Activated T-cell treated with anti-CD3 and anti-CD28 coated beads for 48 hours (primary cell): ENCODE data around the gene CCDC107.

Experiments used
- DNase-seq: peaks from one replicate; pipeline ENCODE4 v3.0.0-alpha.2; 2020; ENCODE audit warnings: low read depth

CCDC107 gene

DNA sequence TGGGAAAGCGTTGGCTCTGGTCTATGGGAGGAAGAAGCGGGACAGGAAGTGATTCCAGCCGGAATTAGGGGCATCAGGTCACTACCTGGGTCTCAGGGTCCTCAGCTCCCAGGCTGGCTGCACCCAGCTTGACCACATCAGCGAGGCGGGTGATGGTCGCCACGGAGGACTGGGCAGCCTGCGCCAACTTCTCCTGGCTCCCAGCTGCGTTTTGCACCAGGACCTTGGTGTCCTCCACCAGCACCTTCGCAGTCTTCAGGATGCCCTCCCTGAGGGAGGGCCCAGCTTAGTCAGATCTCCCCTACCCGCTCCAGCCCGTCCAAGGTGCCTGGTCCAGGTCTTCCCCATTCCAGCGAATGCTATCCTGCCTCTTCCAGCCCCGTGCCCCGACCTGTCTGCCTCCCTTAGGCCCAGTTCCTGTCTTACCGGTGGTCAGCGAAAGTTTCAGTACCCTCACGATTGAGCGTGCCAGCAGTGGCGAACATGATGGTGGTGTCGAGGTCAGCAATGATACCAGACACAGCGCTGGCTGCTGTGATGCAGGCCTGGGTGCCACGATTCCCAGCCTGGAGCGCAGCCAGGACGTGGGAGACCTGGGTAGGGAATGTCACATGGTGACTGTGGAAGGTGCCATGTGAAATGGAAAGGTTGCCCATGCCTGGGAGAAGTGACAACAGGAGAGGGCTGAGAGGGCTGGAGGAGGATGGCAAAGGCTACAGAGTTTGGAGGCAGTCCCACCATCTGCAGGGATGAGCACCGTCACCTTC, 46.0 kb downstream of the CCDC107 start:
- no peak for DNase-seq

- DNase-seq, result no peak
Measured at GRCh38 chr9:35705372-35705771, 47.3 kb downstream of the CCDC107 start.

DNA sequence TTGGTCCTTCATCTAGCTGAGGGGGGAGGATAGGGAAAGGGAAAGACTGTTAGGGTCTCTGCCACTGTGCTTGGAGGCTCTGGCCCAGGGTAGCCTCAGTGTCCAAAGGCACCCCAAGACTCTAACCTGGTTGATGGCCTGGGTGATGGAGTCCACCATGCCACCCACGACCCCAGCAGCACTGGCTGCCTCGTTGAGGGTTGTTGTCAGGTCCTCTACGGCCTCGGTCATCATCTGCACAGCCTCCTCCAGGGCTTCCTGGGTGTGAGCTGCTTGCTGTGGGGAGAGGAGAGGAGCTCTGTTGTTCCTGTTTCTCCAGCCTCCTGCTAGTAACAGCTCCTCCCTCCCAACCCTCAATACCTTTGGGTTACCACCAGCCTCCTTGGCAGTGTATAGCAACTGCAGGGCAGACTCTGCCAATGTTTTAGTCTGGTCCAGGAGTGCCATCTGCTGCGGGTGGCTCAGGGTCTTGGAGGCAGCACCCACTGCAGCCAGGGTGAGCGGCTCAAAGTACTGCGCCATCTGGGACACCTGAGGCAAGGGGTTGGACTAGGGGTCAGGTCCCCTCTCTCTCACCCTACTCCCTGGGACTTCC, 47.8 kb downstream of the CCDC107 start:
- no peak for DNase-seq

DNA sequence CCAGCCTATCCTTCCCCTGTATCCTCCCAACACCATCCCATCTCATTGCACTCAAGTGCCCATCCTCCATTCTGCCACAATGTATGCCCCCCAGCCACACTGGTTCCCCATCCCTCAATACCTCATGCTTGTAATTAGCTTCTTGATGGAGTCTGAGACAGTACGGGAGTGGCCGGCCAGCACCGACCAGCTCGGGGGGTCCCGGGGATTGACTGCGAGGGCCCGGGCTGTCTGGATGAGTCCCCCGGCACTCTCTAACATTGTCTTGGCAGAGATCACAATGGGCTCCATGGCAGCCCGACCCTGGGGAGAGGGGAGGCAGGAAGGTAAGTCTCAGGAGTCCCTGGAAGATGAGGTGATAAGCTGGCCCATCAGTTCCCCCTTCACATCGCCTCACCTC, 48.9 kb downstream of the CCDC107 start:
- DNase-seq, result no peak

DNA sequence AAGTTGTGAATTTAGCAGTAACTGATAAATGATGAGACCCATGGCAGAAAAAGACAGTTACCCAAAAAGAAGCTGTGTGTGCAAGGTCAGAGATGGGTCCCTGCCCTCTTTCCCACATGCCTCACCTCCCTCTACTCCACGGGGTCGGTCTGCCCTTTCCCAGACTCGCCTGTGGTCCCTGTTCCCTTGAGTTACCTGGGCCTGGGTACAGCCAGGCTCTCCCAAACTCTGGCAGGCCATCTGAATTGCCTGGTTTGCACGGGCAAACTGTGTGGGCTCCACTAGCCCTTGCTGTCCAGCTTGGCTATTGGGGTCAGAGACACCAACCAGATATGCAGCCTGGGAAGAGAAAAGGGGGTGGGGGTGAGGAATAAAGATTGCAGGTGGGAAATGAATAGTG, 50.1 kb downstream of the CCDC107 start:
- DNase-seq, result no peak

- DNase-seq, result no peak
Measured at GRCh38 chr9:35710818-35711500, 52.9 kb downstream of the CCDC107 start.
